SH-SY5Y (cell line): Measurements from ENCODE around the gene MEIS1.

Experiments used
- GATA2 ChIP-seq: IDR thresholded peaks from 2 replicates; pipeline ENCODE4 v1.6.1; 2011; ENCODE audit warnings: mild to moderate bottlenecking, low read depth, low read length
- GATA3 ChIP-seq: IDR thresholded peaks from 2 replicates; pipeline ENCODE4 v1.6.1; 2011; ENCODE audit warnings: low read depth, mild to moderate bottlenecking, low read length, moderate library complexity

Gene MEIS1

DNA sequence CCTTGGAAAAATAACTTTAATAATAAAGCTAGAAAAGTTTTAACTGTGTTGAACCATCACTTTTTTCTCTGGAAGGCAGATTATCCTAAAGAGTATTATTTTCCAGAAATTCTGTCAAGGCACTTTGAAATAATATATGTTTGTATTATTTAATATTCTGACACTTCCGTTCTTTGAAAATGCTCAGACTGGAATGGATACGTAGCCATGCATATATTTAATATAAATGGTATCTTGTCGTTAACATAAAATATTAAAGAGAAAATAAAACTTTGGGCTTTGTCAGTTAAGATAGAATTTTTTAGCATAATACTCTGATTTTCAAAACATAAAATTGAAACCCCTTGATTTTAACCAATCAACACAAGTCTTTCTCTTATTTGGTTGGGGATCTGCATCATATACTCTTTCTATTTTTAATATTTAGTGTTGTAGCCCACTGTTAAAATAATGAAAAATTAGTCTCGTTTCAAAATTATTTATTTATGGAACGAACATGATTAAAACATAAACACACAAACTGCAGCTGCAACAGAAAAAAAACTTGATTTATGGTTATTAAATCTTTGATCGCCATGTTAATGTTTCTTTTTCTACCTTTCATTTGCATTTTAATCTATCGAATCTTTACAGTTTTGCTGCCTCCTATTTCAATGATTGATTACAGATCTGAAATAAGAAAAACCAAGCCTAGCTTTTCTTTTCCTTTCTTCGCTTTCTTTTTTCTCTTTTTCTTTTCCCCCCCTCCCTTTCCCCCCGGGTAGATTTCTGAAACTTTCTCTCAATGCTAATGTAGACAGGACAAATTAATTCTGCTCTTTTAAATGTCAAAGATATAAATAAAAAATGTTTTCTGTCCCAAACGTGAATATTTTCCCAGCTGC, 145.5 kb downstream of the MEIS1 start:
- TF ChIP-seq GATA2: no peak
- TF ChIP-seq GATA3: no peak

DNA sequence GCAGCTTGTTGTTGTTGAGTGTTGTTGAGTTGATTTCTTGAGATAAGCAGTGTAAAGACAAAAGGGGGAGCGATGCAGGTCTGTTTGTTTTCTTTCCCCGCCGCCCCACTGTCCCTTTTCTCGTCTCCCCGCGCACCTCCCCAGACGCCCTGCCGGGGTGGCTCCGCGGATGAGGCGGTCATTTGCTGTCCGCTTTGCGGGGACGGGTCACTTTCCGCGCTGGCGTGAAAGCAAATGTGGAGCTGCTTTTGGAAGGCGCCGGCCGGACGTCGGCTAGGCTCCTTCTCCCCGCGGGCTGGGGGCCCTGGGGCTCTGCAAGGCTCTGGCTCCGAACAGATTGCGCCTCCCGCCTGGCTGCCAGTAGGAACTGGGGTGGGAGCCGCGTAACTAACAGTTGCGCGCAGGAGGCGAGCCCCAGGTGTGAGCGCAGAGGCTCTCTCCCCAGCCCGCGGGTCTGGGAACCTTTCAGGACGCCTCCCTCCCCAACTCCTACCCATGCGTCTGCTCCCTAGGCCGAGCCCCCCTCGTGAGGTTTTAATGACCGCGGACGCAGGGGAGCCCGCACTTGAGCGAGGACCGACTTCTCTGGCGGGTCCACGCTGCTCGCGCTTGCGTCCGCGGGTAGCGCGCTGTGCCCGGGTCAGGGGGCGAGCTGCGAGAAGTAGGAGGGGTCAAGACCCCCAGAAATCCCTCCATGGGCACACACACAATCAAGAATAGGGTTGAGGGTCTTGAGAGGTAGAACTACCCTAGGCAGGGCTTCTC, 146.6 kb downstream of the MEIS1 start:
- TF ChIP-seq GATA2 (0 out of 2 replicates have a peak, but pooled peaks have one; percentile 14), GATA3 (no peak)

DNA sequence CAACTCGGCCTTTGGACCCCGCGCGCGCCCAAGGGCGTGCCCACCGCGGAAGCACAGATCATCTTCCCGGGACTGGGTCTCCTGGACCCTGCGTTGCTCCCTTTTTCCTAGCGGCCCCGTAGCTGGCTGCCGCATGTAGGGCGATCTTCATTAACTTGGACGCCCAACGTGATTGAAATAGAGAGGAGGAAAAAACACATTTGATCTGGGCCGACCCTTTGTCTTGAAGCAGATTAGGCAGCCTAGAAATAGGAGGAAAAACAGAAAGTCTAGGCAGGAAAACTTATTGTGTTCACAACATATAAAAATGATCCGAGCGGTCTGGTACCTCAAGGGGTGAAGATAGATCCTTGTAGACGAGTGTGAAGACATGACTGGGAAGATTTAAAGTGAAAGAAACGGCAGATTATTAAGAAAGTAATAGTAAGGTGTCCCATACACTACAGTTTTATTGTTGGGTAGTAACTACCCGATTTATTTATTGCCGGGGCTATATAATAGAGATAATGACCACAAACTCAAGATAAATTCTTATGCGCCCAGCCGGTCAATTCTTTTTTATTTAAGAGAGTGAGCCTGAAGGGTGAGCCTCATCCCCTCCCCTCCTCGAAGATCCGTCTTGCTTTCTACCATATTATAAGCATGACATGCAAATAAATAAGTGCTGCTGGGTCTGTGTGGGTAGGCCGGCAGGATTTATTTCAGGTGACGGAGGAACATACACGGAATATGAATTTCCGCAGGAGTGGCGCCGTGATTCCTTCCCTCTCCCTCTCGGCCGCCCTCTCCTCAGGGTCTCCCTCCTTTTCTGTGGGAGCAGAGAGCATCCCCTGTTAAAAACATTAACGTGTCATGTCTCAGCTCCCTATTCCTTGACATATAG, 147.4 kb downstream of the MEIS1 start:
- no peak for TF ChIP-seq GATA2
- no peak for TF ChIP-seq GATA3

DNA sequence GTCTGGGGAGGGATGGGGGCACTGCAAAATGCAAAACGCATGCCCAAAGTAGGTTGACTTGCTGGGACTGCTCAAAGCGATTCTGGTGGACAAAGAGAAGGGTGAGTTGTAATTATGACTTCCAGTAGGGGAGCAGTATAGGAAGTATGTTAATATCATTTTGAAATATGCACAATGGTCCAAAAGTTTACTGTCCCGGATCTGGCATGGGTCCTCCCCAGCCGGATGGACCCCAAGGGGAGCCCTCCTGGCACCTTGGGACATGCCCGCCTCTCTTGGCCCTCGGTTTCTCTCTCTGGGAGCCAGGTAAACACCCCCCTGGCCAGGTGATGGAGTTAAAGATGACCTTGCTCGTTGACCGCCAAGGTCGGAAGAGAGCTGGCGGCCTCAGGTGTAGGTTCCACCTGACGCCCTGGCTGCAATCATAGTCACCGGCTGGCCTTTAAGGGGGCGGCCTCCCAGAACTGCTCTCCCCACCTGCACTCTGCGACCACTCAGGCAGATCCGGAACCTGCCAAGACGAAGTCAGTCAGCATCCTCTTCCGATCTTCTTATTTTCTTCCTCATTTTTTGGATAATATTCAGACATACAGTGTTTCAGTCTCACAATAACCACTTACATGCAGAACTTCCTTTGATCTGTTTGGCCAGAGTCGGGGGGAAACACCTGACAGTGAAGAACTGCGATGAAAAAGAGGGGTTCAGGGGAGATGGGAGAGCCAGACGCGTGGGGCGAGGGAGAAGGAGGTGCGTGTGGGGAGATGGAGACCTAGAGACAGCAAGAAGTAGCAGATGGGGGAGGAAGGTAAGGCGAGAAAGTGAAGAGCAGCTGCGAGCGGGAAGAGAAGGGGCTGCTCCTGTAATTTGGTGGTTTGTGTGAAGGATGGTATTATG, 148.3 kb downstream of the MEIS1 start:
- TF ChIP-seq GATA3: no peak
- no peak for TF ChIP-seq GATA2

DNA sequence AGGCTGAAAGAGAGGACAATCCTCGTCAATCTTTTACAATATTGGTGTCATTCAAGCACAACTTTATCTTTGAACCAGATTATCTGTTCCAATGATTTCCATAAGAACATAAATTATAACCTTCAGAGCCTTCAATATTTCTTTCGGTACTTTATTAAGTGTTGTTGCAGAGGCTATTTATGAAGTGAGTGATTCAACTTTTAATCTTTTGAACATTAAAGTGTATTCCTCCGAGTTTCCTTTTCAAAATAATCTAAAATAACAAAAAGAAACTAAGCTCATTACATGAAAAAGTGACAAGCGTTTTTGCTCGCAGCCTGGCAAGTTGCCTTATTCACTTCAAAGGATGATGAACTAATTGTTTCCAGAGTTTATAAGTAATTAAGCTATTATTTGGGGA, 149.0 kb downstream of the MEIS1 start:
- TF ChIP-seq GATA2 (no peak), GATA3 (no peak)

DNA sequence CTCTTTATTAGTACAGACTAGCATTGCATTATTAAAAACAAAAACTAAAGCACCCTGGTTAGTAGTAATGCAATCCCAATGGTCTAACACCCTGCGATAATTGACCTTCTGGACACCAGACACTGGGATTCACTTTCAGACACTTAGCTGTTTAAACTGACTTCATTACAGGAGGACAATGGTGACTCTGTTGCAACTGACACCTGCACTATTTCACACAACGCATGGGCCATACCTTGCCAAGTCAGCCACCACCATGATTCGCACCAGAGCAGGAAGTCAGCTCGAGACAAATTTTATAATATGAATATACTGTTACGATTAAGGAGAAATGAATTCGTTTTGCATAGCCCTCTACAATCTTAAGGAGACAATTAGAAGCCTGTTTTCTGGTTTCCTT, 150.7 kb downstream of the MEIS1 start:
- TF ChIP-seq GATA2 (no peak), GATA3 (no peak)

DNA sequence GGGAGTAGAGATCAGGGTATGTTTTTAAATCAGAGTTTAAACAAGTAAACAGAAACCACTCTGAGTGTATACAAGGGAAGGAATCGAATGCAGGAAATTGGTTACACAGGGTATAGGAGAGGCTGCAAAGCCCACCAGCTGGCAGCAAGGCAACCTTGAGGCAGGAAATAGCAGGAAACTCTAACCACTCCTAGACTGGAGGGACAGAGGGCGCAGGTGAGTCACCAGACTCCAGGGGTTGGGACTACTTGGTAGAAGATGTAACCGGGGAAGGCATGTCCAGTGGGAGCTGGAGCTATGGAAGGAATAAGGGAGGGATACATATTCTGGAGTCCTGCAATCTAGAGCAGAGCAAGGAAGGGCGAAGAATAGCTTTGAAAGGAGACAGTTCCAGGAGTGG, 152.3 kb downstream of the MEIS1 start:
- TF ChIP-seq GATA2 (no peak), GATA3 (no peak)

DNA sequence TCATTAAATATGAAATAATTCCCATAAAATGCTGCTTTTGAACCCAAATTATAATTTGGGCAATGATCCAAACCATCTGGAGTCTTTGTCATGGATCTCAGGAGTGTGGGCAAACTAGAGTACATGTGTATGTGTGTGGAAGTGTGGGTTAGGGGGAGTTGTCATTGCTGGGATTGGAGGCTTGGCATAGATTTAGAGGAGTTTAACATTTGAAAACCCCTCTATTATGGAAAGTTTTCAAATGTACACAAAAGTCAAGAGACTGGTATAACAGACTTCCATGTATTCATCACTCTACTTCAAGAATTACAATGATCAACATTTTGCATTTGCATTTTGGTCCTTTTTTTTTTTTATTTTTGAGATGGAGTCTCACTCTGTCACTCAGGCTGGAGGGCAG, 159.1 kb downstream of the MEIS1 start:
- no peak for TF ChIP-seq GATA3
- TF ChIP-seq GATA2: no peak

DNA sequence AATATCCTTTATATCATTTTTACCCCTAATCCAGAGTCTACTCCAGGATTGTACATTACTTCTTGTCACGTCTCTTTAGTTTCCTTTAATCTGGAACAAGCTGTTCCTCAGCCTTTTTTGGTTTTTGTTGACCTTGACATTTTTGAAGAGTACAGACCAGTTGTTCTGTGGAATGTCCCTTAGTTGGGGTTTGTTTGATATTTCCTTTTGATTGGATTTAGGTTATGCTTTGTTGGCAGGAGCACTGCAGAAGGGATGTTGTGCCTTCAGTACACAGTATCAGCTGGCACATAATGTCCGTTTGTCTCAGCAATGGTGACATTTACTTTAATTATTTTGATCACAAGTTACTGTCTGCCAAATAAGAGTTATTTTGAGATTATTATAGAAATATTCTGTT, 160.6 kb downstream of the MEIS1 start:
- TF ChIP-seq GATA3: no peak

DNA sequence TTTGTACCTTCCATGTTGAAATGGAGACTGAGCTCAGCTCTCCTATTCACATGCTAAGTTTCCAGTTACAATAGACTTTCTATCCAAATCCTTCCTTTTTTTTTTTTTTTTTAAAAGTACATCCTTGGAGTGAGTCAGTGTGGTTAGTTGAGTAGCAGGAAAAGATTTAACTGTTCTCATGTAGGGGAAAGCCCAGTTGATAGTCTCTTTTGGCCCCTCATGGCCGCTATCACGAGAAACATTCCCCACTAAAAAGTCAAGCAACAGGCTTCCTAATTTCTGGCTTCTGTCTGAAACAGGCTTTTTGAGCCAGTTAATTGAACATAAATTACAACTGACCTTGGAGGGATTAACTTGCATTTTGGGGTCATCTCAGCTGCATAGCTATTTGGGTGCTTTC, 161.3 kb downstream of the MEIS1 start:
- TF ChIP-seq GATA2: no peak
- no peak for TF ChIP-seq GATA3

DNA sequence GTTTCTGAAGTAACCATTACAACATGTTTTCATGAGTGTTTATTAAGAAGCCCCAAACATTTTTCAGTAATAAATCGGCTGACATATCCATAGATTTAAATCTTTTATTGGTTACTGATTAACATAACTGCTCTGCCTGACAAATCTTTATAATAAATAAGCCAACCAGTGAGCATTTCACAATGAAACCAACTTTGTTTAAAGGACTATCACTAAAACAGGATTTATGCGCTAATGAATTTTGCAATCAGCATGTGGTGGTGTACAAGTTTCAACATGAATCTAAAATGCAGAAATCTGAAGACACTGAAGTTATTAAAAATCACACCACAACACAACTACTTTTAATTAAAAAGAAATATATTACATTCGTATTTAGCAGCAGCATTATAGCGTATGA, 166.7 kb downstream of the MEIS1 start:
- TF ChIP-seq GATA3 (no peak), GATA2 (no peak)

DNA sequence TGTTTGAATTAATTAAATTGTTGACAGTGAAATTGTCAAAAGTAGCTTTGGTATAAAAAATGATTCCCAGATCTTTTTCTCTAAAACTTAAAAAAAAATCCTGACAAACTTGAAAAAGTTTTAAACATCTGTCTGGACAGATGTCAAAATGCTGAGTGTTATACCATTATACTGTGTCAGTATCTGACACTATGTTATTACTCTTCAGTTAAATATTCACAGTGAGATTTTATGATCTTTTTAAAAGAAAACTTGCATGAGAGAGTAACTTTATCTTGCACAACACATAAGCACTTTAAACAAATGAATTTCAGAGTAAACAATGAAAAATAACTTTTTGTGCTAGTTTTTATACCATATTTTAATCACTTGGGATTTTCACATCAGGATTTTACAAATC, 167.4 kb downstream of the MEIS1 start:
- TF ChIP-seq GATA3: no peak
- no peak for TF ChIP-seq GATA2

DNA sequence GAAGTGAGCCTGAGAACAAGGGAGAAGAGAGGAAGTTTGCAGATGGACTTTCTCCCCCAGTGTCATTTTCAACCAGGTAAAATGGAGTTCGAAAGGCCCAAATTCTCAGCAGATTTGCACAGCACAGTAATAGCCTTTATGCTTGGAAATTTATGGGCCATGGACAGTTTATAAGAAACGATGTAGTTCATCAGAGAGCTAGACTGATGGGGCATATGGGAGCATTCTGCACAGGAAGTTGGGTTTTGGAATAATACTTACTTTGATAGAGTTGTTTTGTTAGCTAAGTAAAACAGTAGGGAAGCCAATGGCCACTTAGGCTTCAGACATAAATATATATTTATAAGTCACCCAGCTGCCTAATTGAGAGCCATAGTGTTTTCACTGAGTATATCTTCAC, 169.4 kb downstream of the MEIS1 start:
- TF ChIP-seq GATA2 (no peak), GATA3 (no peak)
